HG02798 (cell line): ENCODE measurements around the gene SSTR5.
"Not testable (repeated sequence)": the region's sequence is repeated elsewhere in the genome, so short reads cannot be mapped to it uniquely, and the experiment has no call there.

Experiments
- ATAC-seq: cut with Tn5 transposase; IDR thresholded peaks from one replicate; pipeline ENCODE4 v1.9.1; 2021; ENCODE audit warnings: mild to moderate bottlenecking; ENCODE audit not compliant: unreplicated experiment, poor library complexity

Gene SSTR5

GRCh38 chr16:1089439-1089821 lies 16.9 kb downstream of the SSTR5 start:
- ATAC-seq = no peak

DNA sequence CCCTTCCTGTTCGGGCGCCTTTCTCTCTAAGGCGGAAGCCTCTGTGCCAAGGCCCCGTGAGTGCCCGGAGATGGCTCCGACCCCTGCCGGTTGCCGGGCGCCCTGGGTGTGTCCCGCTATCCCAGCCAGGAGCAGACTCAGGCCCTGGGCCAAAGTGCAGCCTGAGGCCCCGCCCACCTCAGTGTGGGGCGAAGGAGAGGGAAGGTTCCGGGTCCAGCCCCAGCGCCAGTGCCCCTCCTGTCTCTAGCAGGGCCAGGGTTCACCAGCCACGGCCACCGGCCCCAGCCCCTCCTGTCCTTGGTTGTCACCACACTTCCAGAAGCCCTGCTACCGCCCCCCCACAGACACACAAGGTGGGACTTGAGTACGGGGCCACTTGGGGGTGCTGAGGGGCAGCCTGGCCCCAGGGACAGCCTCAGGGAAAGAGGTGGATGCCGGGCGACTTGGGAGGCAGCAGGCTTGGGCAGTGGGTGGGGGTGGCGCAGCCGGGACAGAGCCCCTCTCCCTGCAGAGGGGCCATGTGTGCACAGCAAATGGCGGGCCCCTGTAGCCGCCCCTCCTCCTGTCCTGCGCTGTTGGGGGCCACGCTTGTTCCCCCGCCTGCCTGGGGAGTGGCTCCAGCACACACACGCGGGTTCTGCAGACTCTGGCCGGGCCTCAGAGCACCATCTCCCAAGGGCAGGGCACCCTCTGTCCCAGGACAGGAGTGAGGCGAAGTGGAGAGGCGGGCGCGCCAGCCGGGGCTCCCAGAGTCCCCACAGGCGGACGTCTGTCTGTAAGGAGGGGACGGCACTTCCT lies 17.5 kb downstream of the SSTR5 start:
- no peak for ATAC-seq

- no peak for ATAC-seq
Observed at GRCh38 chr16:1090620-1091587, 18.4 kb downstream of the SSTR5 start.

DNA sequence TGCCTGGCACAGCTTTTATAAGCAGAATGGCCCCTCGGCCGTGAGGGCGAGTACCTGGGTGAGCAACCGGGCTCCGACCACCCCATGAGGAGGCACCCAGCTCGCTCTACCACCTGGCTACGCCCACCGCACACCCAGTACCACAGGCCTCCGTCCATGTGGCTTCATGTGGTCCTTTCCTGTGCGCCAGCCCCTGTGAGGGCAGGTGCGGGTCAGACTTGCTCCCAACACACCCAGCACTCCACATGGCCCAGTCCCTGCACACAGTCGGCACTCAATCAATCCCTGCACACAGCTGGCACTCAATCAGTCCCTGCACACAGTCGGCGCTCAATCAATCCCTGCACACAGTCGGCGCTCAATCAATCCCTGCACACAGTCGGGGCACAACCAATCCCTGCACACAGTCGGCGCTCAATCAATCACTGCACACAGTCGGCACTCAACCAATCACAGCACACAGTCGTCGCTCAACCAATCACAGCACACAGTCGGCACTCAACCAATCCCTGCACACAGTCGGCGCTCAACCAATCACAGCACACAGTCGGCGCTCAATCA lies 19.5 kb downstream of the SSTR5 start:
- no peak for ATAC-seq

DNA sequence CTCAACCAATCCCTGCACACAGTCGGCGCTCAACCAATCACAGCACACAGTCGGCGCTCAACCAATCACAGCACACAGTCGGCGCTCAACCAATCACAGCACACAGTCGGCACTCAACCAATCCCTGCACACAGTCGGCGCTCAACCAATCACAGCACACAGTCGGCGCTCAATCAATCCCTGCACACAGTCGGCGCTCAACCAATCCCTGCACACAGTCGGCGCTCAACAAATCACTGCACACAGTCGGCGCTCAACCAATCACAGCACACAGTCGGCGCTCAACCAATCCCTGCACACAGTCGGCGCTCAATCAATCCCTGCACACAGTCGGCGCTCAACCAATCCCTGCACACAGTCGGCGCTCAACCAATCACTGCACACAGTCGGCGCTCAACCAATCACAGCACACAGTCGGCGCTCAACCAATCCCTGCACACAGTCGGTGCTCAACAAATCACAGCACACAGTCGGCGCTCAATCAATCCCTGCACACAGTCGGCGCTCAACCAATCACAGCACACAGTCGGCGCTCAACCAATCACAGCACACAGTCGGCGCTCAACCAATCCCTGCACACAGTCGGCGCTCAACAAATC lies 20.2 kb downstream of the SSTR5 start:
- not testable (repeated sequence) for ATAC-seq

DNA sequence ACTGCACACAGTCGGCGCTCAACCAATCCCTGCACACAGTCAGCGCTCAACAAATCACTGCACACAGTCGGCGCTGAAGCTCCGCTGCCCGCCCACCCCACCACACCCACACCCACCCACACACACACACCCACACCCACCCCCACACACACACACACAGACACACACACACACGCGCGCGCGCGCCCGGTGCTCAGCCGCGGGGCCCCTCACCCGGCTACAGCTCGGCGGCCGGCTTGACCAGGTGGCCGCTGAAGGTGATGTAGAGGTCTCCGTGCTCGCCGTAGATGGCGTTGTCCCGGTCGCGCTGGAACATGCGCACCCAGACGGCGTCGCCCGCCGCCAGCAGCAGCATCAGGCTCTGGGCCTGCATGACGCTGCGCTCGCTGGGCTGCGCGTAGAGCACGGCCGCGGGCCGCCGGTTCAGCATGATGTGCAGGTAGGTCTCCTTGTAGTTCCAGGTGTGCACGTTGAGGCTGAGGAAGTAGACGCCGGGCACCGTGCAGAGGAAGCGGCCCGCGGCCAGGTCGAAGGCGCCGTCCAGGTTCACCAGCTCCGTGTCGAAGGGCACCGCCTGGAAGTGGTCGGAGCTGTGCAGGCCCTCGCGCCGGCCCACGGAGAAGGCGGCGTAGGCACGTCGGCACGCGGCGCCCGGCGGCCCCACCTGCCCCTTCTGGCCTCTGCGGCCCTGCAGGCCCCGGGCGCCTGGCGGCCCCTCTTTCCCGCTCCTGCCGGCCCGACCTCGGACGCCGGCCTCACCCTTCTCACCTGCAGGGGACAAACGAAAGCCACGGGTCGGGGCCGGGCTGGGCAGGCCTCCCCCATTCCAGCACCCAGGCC lies 21.0 kb downstream of the SSTR5 start:
- no peak for ATAC-seq

- no peak for ATAC-seq
Observed at GRCh38 chr16:1094124-1094479, 21.6 kb downstream of the SSTR5 start.

- ATAC-seq = no peak
Observed at GRCh38 chr16:1094601-1095449, 22.3 kb downstream of the SSTR5 start.

DNA sequence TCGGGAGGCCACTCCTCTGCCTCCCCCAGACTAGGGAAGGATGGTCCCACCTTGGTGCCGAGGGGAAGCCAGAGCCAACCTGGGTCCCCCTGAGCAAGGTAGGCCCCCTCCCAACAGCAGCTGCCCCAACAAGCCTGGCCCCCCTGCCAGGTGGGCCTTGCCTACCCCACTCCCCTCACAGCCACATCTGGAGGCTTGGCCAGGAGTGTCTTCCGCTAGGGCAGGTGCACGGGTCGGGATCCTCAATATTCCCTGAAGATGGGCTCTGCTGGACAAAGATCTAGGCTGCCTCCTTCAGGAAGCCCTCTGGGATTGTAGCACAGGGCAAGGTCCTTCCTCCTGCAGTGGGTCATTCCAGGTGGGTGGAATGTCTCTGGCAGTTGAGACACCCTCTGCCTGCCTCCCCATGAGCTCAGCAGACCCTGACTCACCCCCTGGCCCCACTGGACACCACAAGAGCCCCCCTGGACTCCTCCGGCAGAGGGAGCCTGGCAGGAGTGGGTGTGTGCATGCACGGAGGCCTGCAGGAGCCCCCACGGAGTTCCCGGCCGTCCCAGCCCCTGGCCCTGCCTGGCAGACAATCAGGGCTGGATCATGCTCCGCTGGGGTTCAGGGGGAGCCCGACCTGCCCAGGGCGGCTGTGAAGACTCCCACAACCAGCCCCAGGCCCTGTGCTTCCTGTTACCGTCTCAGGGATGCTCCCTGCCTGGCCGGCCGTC lies 23.1 kb downstream of the SSTR5 start:
- no peak for ATAC-seq

DNA sequence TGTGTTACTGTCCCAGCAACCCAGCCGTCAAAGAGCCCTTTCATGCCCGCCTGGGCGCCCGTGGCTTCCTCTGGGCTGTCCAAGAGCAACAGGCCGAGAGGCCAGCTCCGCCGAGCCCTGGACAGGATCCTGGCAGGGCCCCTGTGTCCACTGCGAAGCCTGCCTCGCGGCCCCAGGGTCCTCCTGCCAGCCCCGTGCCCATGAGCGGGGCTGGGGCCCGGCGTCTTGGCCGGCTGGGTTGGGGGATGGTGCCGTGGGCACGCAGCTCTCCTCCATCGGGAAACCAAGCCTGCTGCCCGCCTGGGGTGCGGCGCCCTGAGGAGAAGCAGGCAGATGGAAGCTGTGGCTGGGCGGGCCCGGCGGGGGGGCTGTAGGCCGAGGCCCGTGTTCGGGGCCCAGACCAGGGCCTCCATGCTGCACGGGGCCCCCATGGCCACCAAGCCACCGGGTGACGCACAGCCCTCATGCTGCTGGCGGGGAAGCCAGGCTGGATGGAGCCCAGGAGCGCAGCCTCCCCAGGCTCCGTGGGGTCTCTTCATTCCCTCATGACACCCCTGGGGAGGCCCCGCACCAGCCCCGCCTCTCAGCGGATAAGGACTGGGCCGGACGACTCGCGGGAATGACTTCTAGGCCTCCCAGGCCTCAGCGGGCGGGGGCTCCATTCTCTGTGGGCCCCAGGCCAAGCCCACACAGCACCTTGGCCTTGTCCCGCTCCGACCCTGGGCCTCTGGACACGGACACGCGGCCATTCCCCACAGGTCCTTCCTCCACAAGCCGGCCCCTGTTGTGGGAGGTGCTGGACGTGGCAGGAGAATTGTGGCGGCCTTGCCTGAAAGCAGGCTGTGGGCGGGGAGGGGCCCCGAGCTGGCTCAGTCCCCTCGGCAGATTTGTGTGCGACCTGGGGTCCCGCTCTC lies 23.9 kb downstream of the SSTR5 start, which contains the start of gene C1QTNF8:
TSS of gene C1QTNF8 (minus strand) at position 76 of the 914 bp plus-strand sequence. CDS start 1,322 bp downstream, outside the sequence.
- ATAC-seq = no peak

GRCh38 chr16:1097156-1097555 lies 24.6 kb downstream of the SSTR5 start:
- ATAC-seq = no peak

DNA sequence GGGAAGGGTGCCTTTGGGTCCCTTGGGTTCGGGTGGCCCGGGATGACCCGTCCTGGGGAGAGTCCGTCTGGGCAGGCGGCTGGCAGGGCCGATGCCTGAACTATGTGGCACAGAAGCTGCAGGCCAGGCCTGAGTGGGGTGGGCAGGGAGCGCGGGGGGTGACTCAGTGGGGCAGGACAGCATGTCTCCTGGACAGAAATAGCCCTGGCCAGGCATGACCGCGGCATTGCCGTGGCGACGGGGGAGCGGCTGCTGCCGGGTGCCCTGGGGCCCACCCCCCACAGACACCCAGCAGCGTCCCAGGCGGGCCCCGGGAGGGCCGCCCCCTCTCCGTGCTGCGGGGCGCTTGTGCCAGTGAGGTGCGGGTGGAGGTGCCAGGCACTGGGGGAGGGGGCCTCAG lies 25.3 kb downstream of the SSTR5 start:
- ATAC-seq = no peak

- ATAC-seq = no peak
Observed at GRCh38 chr16:1098266-1098991, 25.9 kb downstream of the SSTR5 start.

- no peak for ATAC-seq
Observed at GRCh38 chr16:1099189-1100083, 26.9 kb downstream of the SSTR5 start.

DNA sequence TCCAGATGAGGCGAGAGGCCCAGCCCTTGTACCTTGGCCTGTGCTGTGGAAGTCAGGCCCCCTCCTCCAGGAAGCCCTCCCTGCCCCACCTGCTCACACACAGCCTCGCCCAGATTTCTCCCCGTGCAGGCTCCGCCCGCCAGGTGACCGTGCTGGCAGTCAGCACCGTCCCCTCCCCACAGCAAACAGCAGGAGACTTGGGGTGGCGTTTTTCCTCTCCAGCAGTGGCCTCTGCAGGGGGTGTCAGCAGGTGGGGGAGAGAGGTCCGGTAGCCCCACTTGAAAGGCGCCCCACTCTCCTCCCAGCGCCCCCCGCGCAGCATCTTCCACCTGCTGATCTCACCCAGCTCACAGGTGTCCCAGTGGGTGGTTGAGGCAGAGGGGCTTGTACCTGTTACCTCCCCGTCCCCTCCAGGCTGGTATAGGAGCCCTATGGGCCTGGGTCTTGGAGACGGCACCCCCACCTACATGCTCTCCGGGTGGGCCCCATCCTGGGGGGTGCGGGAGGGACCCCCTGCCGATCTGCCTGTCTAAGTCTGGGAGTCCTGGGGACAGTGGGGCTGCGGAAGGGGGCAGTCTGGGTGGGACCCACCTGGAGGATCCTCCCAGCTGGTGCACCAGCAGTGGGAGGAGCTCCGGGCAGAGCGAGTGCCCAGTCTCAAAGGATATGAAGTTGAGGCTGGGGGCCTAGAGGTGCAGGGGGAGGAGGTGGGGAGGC lies 27.7 kb downstream of the SSTR5 start:
- no peak for ATAC-seq
